ENCODE measurements around the gene YWHAG. TPM values are rescaled to one million over a fixed set of nuclear protein-coding genes. Genes with fewer than 3 reads are reported as not detected.

The YWHAG gene
- total and polyA plus RNA-seq, 7 experiments from 2014 or later: 1.4 to 98.3 (median 35.1) TPM

DNA sequence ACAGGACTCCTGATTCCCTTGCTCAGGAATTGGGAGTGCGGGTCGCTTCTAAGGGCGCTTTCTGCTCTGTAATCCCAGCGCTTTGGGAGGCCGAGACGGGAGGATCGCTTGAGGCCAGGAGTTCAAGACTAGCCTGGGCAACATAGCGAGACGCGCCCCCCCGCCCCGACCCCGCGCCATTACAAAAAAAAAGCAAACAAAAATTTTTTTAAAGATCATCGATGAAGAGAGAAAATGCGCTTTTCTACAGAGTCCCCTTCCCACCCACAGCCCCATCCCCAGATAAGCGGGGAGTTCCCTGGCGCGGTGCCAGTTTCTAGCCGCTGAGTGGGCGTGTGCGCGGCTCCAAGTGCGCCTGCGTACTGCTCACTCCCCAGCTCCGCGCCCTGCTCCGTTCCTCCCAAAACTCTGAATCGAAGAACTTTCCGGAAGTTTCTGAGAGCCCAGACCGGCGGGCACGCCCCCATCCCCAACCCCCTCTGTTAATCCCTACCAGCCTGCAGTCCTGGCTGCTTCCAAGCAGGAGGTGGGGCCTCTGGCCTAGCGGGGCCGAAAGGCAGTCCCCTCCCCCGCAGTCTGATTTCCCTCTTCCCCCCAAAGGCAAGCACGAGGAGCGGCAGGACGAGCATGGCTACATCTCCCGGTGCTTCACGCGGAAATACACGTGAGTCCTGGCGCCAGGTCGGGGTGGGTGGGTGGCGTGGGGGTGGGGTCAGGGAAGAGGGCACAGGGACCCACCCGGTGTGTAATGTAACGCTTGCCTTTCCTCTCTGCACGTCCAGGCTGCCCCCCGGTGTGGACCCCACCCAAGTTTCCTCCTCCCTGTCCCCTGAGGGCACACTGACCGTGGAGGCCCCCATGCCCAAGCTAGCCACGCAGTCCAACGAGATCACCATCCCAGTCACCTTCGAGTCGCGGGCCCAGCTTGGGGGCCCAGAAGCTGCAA is 55.3 kb downstream of the YWHAG start:
- H3K4me3 Mint-ChIP-seq: peak overlapping the region; percentile 87 to 96 (median 91)
- H3K9me3 ChIP-seq (ENCODE audit: control insufficient read depth in 2 of 3, low read length in 3 of 3): no peaks in the 10 kb centered on the region
- CTCF ChIA-PET: interaction anchor here (0.9 to 1.0 kb wide), 2 partner anchors 10 to 40 kb away, joined by 5 to 7 read pairs; no protein-coding TSS in a partner anchor
- H3K27me3 Mint-ChIP-seq: peaks cover 0 to 20% (median 0%) of the 10 kb centered on the region in 5 donors
- POLR2A ChIA-PET: interaction anchor here (0.8 to 3.4 kb wide), 2 partner anchors 15 to 55 kb away, joined by 3 to 23 read pairs; partner anchors contain the start of gene YWHAG
- peaks cover 0 to 1% (median 0%) of the 10 kb centered on the region in 5 donors for H3K36me3 Mint-ChIP-seq
- H3K27ac Mint-ChIP-seq: peak overlapping the region; percentile 76 to 95 (median 91)
- H3K27ac ChIP-seq (ENCODE audit: low read depth, low read length): peak overlapping the region; percentile 81
- peak; percentile 60 to 83 (median 73) for DNase-seq
- peaks cover 6 to 22% (median 17%) of the 10 kb centered on the region in 7 donors for H3K4me1 Mint-ChIP-seq
- peak overlapping the region; percentile 81 for H3K4me3 ChIP-seq (ENCODE audit: low read length)
- peak; percentile 78 for ATAC-seq
- H3K36me3 ChIP-seq (ENCODE audit: control insufficient read depth in 2 of 3, insufficient read depth in 3 of 3, low read length in 3 of 3): no peaks in the 10 kb centered on the region
- peaks cover 0 to 5% of the 10 kb centered on the region in 2 donors for H3K4me1 ChIP-seq (ENCODE audit: control insufficient read depth in 2 of 2, insufficient read depth in 2 of 2, low read length in 2 of 2)
- intact Hi-C loops (cut with micrococcal nuclease): loop anchor here (1.0 kb wide), 3 partner anchors 11 to 15 kb away; no protein-coding TSS in a partner anchor
- no peaks in the 10 kb centered on the region for H3K9me3 Mint-ChIP-seq
- no peaks in the 10 kb centered on the region for H3K27me3 ChIP-seq (ENCODE audit: control insufficient read depth in 2 of 2, insufficient read depth in 2 of 2, low read length in 2 of 2)

DNA sequence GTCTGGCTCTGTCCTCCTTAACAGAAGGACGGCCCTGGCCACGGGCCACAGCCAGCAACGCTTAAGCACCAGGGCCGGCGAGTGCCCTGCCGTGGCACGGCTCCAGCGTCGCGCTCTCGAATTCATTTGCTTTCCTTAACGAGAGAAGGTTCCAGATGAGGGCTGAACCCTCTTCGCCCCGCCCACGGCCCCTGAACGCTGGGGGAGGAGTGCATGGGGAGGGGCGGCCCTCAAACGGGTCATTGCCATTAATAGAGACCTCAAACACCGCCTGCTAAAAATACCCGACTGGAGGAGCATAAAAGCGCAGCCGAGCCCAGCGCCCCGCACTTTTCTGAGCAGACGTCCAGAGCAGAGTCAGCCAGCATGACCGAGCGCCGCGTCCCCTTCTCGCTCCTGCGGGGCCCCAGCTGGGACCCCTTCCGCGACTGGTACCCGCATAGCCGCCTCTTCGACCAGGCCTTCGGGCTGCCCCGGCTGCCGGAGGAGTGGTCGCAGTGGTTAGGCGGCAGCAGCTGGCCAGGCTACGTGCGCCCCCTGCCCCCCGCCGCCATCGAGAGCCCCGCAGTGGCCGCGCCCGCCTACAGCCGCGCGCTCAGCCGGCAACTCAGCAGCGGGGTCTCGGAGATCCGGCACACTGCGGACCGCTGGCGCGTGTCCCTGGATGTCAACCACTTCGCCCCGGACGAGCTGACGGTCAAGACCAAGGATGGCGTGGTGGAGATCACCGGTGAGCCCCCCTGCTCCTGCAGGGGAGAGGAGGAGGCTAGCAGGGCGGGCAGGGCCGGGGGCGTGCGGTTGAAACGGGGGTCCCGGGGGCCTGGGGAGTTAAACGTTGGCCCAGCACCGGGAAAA is 56.2 kb downstream of the YWHAG start, which contains the start of gene HSPB1:
TSS of gene HSPB1 (plus strand) at position 327 of the 855 bp plus-strand sequence. CDS start at position 367, 40 bp downstream.
- peak within 1 kb of the TSS; percentile 76 to 95 (median 91) for H3K27ac Mint-ChIP-seq
- peak; percentile 31 to 54 (median 44) for DNase-seq
- peaks cover 0 to 20% (median 0%) of the 10 kb centered on the region in 5 donors for H3K27me3 Mint-ChIP-seq
- Histone ChIP-seq H3K36me3 (ENCODE audit: control insufficient read depth in 2 of 3, insufficient read depth in 3 of 3, low read length in 3 of 3) (no peaks in the 10 kb centered on the region), H3K27me3 (ENCODE audit: control insufficient read depth in 2 of 2, insufficient read depth in 2 of 2, low read length in 2 of 2) (no peaks in the 10 kb centered on the region), H3K9me3 (ENCODE audit: control insufficient read depth in 2 of 3, low read length in 3 of 3) (no peaks in the 10 kb centered on the region), H3K27ac (ENCODE audit: low read depth, low read length) (peak within 1 kb of the TSS; percentile 81), H3K4me3 (ENCODE audit: low read length) (peak within 1 kb of the TSS; percentile 81), H3K4me1 (ENCODE audit: control insufficient read depth in 2 of 2, insufficient read depth in 2 of 2, low read length in 2 of 2) (peaks cover 0 to 5% of the 10 kb centered on the region in 2 donors)
- H3K4me3 Mint-ChIP-seq: peak within 1 kb of the TSS; percentile 87 to 96 (median 92)
- intact Hi-C loops (cut with micrococcal nuclease): loop anchor here (1.0 kb wide), 3 partner anchors 11 to 16 kb away; no protein-coding TSS in a partner anchor
- peaks cover 0 to 1% (median 0%) of the 10 kb centered on the region in 5 donors for H3K36me3 Mint-ChIP-seq
- ChIA-PET CTCF (interaction anchor here (0.9 to 1.0 kb wide), 2 partner anchors 11 to 40 kb away, joined by 5 to 7 read pairs; no protein-coding TSS in a partner anchor), POLR2A (interaction anchor here (0.8 to 3.4 kb wide), 3 partner anchors 16 to 56 kb away, joined by 3 to 23 read pairs (median 3); partner anchors contain the start of gene YWHAG)
- peak; percentile 65 for ATAC-seq
- peaks cover 6 to 22% (median 17%) of the 10 kb centered on the region in 7 donors for H3K4me1 Mint-ChIP-seq
- H3K9me3 Mint-ChIP-seq: no peaks in the 10 kb centered on the region

DNA sequence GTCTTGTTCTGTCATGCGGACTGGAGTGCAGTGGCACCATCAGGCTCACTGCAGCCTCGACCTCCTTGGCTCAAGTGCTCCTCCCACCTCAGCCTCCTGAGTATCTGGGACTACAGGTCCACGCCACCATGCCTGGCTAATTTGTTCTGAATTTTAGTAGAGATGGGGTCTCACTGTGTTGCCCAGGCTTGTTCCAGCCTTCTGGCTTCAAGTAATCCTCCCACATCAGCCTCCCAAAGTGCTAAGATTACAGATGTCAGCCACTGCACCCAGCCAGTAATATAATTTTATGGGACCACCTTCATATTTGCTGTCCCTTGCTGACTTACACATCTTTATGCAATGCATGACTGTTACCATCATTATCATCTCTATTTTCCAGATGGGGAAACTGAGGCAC is 57.8 kb downstream of the YWHAG start:
- H3K27ac ChIP-seq (ENCODE audit: low read depth, low read length): no peak overlapping the region
- Mint-ChIP-seq H3K27me3 (peaks cover 0 to 20% (median 0%) of the 10 kb centered on the region in 5 donors), H3K36me3 (peaks cover 0 to 1% (median 0%) of the 10 kb centered on the region in 5 donors), H3K9me3 (no peaks in the 10 kb centered on the region), H3K4me3 (peak overlapping the region in 2 of 10 donors; percentile 35 to 48), H3K27ac (no peak overlapping the region), H3K4me1 (peaks cover 6 to 22% (median 17%) of the 10 kb centered on the region in 7 donors)
- no peak for DNase-seq
- H3K9me3 ChIP-seq (ENCODE audit: control insufficient read depth in 2 of 3, low read length in 3 of 3): no peaks in the 10 kb centered on the region
- ATAC-seq: no peak
- CTCF ChIA-PET: interaction anchor here (0.6 kb wide), 1 partner anchor 124 kb away, joined by 3 read pairs; no protein-coding TSS in a partner anchor
- no peaks in the 10 kb centered on the region for H3K36me3 ChIP-seq (ENCODE audit: control insufficient read depth in 2 of 3, insufficient read depth in 3 of 3, low read length in 3 of 3)
- H3K27me3 ChIP-seq (ENCODE audit: control insufficient read depth in 2 of 2, insufficient read depth in 2 of 2, low read length in 2 of 2): no peaks in the 10 kb centered on the region
- no peak overlapping the region for H3K4me3 ChIP-seq (ENCODE audit: low read length)
- POLR2A ChIA-PET: no interaction called here
- intact Hi-C loops (cut with micrococcal nuclease): no loop called here
- peaks cover 0 to 5% of the 10 kb centered on the region in 2 donors for H3K4me1 ChIP-seq (ENCODE audit: control insufficient read depth in 2 of 2, insufficient read depth in 2 of 2, low read length in 2 of 2)

DNA sequence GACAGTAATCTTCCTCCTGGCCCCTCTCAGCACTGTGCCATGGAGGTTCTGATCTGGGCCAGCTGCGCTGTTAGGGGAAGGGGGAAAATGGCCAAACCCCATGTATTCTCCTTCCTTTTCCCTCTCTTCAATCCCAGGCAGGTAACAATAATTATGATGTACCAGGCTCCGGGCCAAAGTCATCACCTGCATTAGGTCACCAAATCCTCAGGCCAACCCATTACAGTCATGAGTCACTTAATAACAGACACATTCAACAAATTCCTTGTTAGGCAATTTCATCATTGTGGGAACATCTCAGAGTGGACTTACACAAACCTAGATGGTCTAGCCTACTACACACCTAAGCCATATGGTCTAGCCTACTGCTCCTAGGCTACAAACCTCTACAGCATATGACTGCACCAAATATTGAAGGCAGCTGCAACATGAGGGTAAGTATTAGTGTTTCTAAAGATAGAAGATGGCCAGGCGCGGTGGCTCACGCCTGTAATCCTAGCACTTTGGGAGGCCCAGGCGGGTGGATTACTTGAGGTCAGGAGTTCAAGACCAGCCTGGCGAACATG is 58.5 kb downstream of the YWHAG start:
- Histone ChIP-seq H3K27me3 (ENCODE audit: control insufficient read depth in 2 of 2, insufficient read depth in 2 of 2, low read length in 2 of 2) (no peaks in the 10 kb centered on the region), H3K4me3 (ENCODE audit: low read length) (no peak overlapping the region), H3K27ac (ENCODE audit: low read depth, low read length) (no peak overlapping the region), H3K9me3 (ENCODE audit: control insufficient read depth in 2 of 3, low read length in 3 of 3) (no peaks in the 10 kb centered on the region), H3K36me3 (ENCODE audit: control insufficient read depth in 2 of 3, insufficient read depth in 3 of 3, low read length in 3 of 3) (no peaks in the 10 kb centered on the region), H3K4me1 (ENCODE audit: control insufficient read depth in 2 of 2, insufficient read depth in 2 of 2, low read length in 2 of 2) (peaks cover 0 to 5% of the 10 kb centered on the region in 2 donors)
- peak overlapping the region in 2 of 10 donors; percentile 6 to 26 for H3K4me3 Mint-ChIP-seq
- peaks cover 0 to 20% (median 0%) of the 10 kb centered on the region in 5 donors for H3K27me3 Mint-ChIP-seq
- ChIA-PET CTCF (interaction anchor here (0.6 to 1.0 kb wide), 2 partner anchors 14 to 123 kb away, joined by 3 to 4 read pairs; no protein-coding TSS in a partner anchor), POLR2A (no interaction called here)
- H3K27ac Mint-ChIP-seq: peak overlapping the region in 3 of 9 donors; percentile 31 to 72 (median 37)
- ATAC-seq: no peak
- no peaks in the 10 kb centered on the region for H3K9me3 Mint-ChIP-seq
- no peak for DNase-seq
- intact Hi-C loops (cut with micrococcal nuclease): no loop called here
- H3K4me1 Mint-ChIP-seq: peaks cover 6 to 22% (median 17%) of the 10 kb centered on the region in 7 donors
- peaks cover 0 to 1% (median 0%) of the 10 kb centered on the region in 5 donors for H3K36me3 Mint-ChIP-seq

GRCh38 chr7:76296743-76297740 is 61.7 kb downstream of the YWHAG start:
- Mint-ChIP-seq H3K4me1 (peaks cover 1 to 12% (median 2%) of the 10 kb centered on the region in 7 donors), H3K36me3 (no peaks in the 10 kb centered on the region), H3K9me3 (no peaks in the 10 kb centered on the region), H3K27ac (no peak overlapping the region), H3K4me3 (peak overlapping the region in 1 of 10 donors; percentile 13), H3K27me3 (peaks cover 0 to 13% (median 0%) of the 10 kb centered on the region in 5 donors)
- peaks cover 0 to 2% of the 10 kb centered on the region in 2 donors for H3K4me1 ChIP-seq (ENCODE audit: control insufficient read depth in 2 of 2, insufficient read depth in 2 of 2, low read length in 2 of 2)
- no peak for ATAC-seq
- no peaks in the 10 kb centered on the region for H3K9me3 ChIP-seq (ENCODE audit: control insufficient read depth in 2 of 3, low read length in 3 of 3)
- H3K4me3 ChIP-seq (ENCODE audit: low read length): no peak overlapping the region
- no peaks in the 10 kb centered on the region for H3K27me3 ChIP-seq (ENCODE audit: control insufficient read depth in 2 of 2, insufficient read depth in 2 of 2, low read length in 2 of 2)
- H3K36me3 ChIP-seq (ENCODE audit: control insufficient read depth in 2 of 3, insufficient read depth in 3 of 3, low read length in 3 of 3): no peaks in the 10 kb centered on the region
- ChIA-PET POLR2A (interaction anchor here (1.1 kb wide), 1 partner anchor 17 kb away, joined by 5 read pairs; no protein-coding TSS in a partner anchor), CTCF (interaction anchor here (0.9 to 1.6 kb wide), 3 partner anchors 17 to 20 kb away, joined by 3 to 6 read pairs (median 5); no protein-coding TSS in a partner anchor)
- intact Hi-C loops (cut with micrococcal nuclease): no loop called here
- no peak overlapping the region for H3K27ac ChIP-seq (ENCODE audit: low read depth, low read length)
- no peak for DNase-seq

Data from naive thymus-derived CD4-positive, alpha-beta T cell (primary cell).